Measurements from ENCODE around the gene CACNA1C.
A peak's percentile ranks its signal among the peaks of the same experiment; 100 is the strongest.

The CACNA1C gene

DNA sequence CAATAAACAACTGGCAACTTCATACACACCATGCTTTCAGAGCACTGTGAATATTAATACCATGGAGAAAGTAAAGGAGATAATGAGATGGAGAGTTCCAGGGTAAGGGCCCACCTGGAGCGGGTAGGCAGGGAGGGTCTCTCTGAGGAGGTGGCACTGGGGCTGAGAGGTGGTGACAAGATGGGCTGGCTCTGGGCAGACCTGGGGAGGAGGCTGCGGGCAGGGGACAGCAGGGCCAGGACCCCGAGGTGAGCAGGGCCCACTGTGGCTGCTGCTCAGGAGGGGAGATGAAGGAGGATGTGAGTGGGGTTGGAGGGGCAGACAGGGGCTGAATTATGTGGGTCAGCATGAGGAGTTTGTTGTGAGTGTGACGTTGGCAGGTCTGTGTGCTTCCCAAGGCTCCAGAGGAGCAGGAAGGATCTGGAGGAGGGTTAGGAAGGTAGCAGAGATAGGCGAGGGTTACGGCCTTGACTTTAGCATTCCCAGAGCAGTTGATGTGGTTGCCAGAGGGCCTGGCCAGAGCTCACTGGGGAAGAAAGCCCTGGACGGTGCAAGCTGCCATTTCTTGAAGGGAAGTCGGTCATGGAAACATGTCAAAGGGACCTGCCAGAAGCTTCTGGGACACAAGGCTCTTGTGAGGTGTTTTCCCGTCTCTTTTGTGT, 88.2 kb downstream of the CACNA1C start:
- no peak for DNase-seq (ENCODE audit: low read depth)

DNA sequence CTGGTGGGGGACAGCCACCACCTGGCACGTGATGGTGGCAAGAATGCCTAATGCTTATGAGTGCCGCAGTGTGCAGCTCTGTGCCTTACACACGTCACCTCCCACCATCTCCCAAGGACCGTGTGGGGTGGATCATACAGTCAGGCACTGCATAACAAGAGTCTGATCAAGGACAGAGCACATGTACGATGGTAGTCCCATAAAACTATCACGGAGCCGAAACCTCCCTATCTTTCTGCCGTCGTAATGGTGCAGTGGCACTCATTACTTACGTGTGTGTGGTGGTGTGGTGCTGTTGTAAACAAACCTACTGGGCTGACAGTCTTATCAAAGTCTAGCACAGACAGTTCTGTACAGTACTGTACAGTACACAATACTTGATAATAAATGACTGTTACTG, 89.3 kb downstream of the CACNA1C start:
- DNase-seq (ENCODE audit: low read depth), result no peak

DNA sequence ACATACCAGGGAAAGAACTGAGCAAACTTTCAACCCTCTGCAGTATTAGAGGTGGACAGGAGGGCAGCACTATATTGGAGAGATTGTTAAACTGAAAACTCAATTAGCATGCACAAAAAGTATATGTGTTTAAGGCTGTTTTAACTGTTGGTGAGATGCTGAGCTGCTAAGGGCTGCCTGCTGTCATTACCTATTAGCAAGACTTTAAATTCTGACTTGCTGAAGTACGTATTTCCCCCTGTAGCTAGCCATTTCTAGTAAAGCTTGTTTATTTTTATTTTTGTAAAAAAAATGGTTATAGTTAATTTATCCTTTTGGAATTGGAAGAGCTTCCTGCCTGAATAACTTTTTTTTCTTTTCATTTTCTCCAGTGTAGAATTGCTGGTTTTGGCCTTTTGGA, 92.2 kb downstream of the CACNA1C start:
- peak; percentile 77 for DNase-seq (ENCODE audit: low read depth)

DNA sequence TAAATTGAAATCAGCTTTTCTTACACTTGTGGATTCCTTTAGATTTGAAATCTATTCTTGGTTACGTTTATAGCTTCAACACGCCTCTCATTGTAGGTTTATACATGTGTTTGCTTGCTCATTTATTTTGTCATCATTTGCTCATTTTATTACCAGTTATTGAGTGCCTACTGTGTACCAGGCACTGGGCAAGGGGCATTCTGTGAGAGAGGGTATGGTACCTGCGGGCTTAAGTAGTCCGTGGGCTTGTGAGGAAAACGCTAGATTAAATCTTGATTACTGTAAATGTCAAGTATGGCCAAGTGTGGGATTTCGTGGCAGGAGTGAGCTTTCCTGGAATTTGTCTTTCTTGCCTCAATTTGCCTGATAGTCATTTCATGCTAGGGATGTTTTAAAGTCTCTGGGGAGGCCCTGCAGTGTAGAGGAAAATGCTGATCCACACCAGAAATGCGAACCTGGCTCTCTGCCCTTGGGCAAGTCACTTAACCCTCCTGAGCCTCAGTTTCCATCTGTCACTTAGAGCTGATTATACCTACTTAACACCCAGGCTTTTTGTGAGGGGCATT, 92.7 kb downstream of the CACNA1C start:
- DNase-seq (ENCODE audit: low read depth), result no peak

DNA sequence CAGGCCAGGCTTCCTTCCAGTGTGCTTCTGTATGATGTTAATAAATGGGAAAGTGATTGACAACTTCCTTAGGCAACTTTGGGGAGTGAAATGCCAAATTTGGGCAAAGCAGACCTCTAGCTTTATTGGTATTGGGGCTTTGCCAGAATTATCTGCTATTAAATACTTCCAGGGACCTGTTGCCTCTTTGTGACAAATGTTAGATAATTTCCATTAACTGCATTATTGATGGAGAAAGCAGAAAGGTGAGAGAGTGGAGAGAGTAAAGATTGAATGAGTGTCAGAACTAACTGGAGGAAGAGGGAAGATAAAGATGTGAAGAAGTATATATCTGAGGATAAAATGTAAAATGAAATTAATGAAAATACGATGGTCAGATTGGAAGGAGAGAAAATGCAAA, 94.5 kb downstream of the CACNA1C start:
- no peak for DNase-seq (ENCODE audit: low read depth)

DNA sequence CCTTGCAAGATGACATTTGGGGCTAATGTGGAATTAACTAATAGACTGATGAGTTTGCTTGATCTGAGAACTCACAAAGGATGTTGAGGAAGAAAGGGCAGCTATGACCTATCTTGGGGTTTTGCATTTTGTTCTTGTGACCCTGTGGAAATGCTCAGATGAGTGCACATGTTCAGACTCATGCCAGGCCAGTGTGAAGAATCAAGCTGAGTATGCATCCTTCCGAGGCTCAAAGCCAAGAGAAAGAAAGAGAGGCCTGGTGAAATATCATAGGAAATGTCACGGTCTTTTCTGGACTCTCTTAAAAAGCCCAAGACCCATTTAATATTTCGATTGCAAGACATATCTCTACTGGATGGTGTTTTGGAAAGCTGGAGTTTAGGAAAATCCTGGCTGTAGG, 96.3 kb downstream of the CACNA1C start:
- DNase-seq (ENCODE audit: low read depth), result no peak

DNA sequence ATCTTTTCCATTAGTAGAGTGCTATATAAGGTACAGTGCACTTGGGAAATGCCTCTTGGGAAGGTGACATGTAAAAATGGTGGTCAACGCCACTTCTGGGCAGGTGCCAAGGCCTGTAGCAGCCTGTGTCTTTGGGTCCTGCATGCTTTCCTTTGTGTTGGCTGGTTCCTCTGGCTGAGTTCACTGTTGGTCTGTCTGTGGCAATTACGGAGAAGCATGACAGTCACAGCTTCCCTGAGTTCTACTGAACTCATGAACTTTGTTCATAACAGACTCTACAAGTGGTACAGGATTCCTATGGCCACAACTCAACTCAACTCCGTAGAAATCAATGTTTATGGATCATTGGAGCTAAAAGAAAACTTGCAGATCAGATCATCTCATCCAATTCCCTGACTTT, 98.0 kb downstream of the CACNA1C start:
- DNase-seq (ENCODE audit: low read depth), result no peak

DNA sequence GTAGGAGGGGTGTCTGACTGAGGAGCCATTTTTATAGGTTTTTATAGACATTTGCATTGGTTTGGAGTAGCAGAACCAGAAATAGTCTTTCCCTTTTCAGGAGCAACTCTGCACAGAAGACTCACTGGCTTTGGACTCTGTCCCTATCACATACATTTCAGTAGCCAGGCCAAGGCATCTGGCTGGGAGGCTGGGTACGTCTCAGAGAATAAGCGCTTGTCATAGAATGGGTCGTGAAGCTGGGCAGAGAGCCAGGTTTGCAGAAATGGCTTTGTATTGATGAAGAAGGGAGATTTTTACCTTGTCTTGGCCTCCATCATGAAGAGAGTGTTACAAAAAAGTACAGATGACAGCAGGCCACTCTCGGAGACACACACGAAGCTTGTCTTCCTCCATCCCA, 98.6 kb downstream of the CACNA1C start:
- no peak for DNase-seq (ENCODE audit: low read depth)

DNA sequence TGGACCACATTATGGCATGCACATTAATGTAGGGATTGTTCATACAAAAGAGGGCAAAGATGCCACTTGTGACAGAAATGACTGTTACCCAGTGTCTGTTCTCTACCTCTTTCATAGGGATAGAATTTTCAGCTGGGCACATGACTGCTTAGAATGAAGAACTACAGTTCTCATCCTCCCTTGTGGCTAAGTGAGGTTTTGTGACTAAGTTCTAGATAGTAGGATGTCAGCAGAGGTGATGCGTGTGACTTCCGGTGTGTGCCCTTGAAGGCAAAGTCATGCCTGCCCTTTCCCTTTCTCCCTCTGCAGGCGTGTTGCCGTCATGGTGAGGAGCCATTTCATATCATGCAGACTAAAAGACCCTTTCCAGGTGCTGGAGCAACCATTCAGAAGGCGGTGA, 99.3 kb downstream of the CACNA1C start:
- no peak for DNase-seq (ENCODE audit: low read depth)

DNA sequence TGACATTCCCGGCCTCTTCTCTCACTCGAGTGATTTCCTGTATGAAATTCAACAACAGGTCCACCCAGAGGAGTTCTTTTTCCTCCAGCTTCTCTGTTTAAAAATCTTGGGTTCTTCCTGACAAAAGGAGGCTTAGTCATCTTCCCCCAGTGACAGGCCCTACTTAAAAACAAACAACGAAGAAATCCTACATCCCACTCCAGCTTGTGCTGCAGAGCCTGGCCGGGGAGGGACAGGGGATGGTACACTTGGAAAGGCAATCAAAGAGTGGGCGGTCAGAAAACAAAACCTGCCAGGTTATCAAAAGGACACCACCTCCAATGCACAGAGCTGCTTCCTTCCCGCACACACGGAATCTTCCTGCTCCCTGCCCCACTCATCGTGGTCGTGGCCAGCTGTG, 101.3 kb downstream of the CACNA1C start:
- peak; percentile 86 for DNase-seq (ENCODE audit: low read depth)

DNA sequence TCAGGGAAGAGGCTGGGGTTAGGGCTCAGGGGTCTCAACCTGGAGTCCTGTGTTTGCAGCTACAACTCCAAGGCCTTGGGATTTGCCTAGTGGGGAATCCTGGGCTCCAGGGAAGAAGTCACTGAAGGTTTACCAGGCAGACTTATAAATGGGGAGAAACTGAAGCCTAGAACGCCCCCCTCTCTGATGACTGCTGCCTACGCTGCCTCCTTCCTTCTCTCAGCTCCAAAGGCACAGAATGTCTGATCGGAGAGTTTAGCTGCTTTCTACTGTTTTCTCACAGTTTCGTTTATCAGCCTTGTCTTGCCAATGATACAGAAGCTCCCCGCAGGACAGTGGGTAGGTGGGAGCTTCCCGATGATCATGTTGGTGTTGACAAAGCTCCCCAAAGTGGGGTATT, 101.7 kb downstream of the CACNA1C start:
- DNase-seq (ENCODE audit: low read depth), result no peak

DNA sequence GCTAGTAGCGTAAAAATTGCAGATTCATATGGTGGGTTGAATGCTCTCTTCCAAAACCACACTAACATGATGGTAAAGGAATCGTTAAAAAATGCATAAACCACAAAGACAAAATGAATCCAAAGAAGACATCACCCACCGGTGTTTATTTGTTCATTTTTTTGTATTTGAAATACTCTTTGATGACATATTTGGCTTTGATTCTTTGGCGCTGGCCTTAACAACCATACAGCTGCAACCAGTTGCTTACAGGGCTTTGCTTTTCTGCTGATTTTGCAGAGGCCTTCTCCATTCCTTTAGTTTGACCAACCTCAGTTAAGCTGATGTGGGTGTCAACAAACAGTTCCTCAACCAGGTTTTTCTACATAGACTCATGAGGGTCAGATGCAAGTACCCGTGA, 103.5 kb downstream of the CACNA1C start:
- peak; percentile 21 for DNase-seq (ENCODE audit: low read depth)

DNA sequence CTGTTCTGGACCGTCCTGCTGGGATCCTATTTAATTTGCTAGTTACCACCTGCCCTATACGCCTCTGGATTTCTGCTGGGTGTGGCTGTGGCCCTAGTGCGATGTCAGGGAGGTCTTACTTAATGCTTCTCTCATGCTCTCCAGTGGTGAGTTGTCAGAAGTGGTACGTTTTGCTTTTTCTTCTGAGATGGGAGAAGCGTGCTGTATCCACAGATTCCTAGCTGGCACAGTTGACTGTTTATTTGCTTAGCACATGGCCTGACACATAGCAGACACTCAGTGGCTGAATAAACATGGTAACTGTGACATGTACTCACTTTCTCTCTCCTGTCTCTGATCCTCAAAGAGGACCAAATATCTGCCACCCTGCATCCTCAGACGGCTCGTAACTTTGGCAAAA, 107.3 kb downstream of the CACNA1C start:
- peak; percentile 40 for DNase-seq (ENCODE audit: low read depth)

DNA sequence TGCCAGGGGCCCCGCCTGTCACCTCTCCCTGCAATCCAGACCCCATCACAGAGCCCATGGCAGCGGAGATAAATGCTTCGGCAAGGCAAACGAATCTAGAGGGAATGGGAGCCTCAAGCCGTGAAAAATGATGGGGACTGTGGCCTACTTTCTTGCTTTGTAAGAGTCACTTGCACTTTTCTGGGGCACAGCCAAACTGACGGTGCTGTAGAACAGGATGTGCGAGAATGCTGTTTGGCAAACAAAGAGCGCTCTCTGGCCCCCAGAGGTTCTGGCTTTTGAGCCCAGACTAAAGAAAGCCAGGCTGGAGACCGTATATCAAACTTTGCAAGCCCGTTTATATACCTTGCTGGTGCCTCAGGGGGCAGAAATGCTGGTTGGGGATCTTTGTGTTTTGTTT, 108.7 kb downstream of the CACNA1C start:
- no peak for DNase-seq (ENCODE audit: low read depth)

DNA sequence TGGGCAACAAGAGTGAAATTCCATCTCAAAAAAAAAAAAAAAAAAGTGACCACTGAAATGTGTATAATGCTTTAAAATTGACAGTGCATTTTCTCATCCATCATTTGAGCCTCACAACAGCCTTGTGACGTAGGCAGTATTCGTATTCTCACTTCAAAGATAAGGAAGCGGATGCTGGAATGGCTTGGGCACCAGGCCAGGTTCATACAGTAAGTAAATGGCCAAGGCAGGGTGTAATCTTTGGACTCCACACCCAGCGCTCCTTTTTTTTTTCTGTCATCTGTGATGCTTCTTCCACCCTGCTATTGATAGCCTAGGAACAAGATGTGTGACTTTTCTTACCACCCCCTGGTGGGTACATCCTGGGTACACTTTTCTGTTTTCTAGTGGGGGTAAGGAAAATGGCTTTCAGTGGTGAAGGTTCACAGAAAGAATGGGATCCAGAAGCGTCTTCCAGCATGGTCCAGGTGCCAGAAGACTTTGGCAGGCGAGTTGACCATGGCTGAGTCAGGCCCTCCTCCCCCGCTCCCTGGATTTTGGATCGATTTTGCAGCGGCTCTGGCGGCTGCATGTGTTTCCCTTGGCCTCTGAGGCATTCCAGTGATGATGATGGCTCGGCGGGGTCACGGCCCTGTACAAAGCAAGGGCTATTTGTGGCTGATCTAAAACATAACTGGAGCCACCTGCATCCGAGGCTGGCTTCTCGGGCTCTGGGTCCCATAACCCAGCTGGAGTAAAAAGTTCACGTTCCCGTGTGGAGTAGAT, 110.6 kb downstream of the CACNA1C start:
- DNase-seq (ENCODE audit: low read depth), result peak; percentile 38

DNA sequence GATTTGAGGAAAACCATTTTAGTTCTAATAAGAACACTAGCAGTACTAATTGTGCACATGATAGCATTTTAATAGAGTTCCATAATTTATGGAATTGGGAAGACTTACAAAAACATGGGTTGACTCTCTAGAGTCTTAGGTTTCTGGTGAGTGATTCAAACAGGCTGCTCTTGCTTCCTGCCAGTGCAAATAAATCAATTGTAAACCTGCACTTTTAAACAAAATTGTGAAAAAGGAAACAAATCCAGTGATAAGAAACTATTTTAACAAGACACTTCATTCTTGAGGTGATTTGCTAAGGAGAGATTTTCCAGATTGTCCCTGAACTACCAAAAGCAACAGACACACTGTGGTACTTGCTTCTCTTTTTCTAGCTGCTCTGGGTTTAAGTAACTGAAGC, 112.2 kb downstream of the CACNA1C start:
- DNase-seq (ENCODE audit: low read depth), result no peak

DNA sequence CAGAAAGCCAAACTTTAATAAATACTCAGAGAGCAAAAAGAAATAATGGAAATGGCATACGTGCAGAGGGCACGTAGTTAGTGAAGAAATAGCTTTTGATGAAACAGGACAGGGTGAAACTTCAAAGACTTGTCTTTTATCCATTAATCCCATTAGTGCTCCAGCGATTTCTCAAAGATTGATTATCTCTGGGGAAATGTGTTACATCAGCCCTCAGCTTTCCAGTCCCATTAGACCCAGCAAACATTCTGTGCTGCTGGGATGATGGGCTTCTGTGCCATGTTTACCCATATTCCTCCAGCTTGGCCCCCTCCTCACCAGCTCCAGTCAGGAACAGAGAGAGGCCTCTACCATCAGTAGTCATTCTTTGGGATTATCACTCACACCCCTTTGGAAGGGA, 113.1 kb downstream of the CACNA1C start:
- no peak for DNase-seq (ENCODE audit: low read depth)

DNA sequence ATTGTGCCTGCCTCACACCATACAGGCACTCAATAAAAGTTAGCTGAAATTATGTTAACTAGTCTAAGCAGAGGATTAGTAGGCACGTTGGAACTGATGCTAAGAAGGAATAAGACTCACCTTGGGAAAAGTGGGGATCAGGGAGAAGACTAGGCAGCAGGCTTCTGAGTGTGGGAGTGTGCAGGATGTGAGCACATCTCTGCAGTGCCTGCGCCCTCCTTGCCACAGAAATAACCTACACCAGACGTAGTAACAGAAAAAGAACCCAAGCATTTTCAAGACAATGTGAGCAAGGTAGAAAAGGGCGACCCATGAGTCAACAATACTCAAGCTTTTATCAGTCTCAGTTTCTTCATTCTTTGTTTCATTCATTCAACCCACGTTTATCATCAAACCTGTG, 113.9 kb downstream of the CACNA1C start:
- no peak for DNase-seq (ENCODE audit: low read depth)

DNA sequence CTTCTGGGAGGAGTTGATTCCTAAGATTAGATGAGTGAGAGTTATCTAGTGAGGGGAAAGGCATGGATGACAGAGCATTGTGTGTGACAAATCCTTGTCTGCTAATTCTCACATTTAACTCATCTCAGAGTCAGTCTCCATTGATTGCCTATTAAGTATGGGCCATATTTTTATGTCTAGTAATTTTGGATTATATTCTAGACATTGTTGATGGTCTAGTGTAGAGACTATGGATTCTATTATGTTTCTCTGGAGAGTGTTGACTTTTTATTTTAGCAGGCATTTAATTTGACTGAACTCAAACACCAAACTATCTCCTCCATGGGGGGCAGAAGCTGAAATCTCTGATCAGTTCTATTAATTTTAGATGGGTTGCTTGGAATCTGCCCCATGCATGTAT, 114.4 kb downstream of the CACNA1C start:
- DNase-seq (ENCODE audit: low read depth), result no peak

DNA sequence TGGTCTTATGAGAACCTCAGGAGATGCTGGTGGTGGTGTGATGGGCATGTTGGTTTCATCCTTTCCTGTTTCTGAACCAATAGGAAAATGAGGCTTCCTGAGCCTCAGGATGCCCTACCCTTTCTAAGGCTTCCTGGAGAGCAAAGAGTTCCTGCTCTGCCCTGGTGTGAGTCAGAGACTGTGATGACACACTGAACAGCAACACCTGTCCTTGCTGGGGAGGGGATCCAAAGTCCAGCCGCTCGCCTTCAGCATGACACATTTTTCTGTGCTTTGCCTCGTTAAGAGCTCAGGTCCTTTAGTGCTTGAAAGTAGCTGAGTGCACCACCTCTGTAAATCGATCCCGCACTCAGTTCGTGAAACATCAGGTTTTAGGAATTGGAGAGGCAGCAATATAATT, 116.0 kb downstream of the CACNA1C start:
- DNase-seq (ENCODE audit: low read depth), result peak; percentile 24

DNA sequence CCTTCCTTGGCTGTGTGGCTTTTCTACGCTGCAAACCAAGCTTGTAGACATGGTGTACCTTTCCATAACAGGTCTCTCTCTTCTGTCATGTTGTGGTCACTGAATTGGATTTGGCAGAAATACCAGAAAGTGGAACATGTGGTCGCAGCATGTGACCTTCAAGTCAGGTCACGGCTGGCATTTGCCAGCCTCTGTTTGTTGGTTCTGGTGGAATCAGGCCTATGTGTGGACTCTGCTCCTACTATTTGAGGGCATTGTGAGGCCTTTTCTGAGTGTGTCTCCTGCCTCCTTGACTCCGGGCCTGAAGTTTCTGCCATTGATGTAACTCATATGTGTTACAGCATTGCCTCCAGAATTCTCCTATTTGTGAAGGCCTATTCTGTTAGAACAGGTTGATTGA, 116.7 kb downstream of the CACNA1C start:
- DNase-seq (ENCODE audit: low read depth), result no peak

DNA sequence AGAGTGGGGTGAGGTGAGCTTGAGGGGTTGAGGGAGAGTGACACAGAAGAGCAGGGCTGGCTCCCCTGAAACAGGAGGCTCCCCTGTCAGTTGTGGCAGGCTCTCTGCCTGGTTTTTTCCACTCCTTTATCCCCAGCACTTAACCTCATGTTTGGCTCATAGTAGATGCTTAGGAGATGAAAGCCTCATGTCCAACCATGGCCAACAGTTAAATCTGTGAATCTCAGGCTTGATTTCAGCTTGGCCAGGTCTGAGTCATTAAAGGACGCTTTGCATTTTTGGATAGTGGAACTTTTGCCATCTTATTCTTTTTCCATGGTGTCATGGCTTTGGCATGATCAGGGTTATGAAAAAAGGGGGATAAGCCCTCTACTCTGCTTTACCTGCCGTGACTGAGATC, 117.2 kb downstream of the CACNA1C start:
- DNase-seq (ENCODE audit: low read depth), result peak; percentile 74

DNA sequence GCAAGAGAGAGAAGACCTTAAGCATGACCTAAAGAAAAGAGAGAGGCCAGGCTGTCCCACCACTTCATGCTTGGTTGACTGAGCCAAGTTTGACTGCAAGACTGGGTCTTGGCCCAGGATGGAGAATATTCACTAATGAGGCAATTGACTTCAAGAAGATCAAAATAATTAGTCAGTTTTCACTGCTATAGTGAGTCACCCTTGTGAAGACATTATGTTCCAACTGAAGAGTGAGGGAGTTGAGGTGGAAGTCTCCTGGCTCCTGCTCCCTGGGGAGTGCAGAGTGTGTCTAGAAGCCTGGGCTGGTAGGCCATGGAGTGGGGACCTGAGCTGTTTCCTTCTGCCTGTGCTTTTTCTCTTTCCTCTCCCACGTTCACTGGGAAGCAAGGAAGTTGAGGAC, 117.6 kb downstream of the CACNA1C start:
- DNase-seq (ENCODE audit: low read depth), result peak; percentile 58

Measured in EH (cell line).